Caco-2 (cell line): ENCODE measurements around the gene RFPL3. TPM values are rescaled to one million over a fixed set of nuclear protein-coding genes. Genes with fewer than 3 reads are reported as not detected.

Source experiments
- BruUV-seq: library from RNA; stranded (reverse); fragments of 400-500 nt; replicated peaks from 2 replicates; lab custom pipeline; 2021; lab: Mats Ljungman, UMichigan
- CTCF ChIA-PET: fragments of 300-600 bp; sonication (Branson Sonifier 250); formaldehyde crosslinking; loops from one replicate; lab custom pipeline; 2022; ENCODE audit warnings: antibody characterized with exemption; lab: Charles Lee
- POLR2A ChIA-PET: fragments of 300-600 bp; sonication (Branson Sonifier 250); formaldehyde crosslinking; loops from one replicate; lab custom pipeline; 2022; ENCODE audit warnings: antibody characterized with exemption; lab: Charles Lee
- DNase-seq, 2 experiments: peaks; one replicate each; pipeline versions ENCODE4 v3.0.0 to v3.0.0-alpha.2; 2020 to 2022
- H3K27me3 ChIP-seq: replicated peaks from 2 replicates; pipeline ENCODE4 v1.6.0; 2011; ENCODE audit warnings: low read length; ENCODE audit not compliant: control insufficient read depth, insufficient read depth
- H3K36me3 ChIP-seq: 2 replicates; pipeline ENCODE4 v1.5.1; 2011; ENCODE audit warnings: low read length; ENCODE audit not compliant: control insufficient read depth, insufficient read depth
- H3K4me1 ChIP-seq: fragments of 250-450 bp; sonication (Bioruptor Pico); 2 replicates; pipeline ENCODE4 v1.5.1; 2020; ENCODE audit warnings: mild to moderate bottlenecking
- H3K4me3 ChIP-seq: 2 replicates; pipeline ENCODE4 v1.5.1; 2011; ENCODE audit warnings: low read depth, mild to moderate bottlenecking, control low read depth, low read length
- H3K9me3 ChIP-seq: fragments of 250-450 bp; sonication (Bioruptor Pico); 2 replicates; pipeline ENCODE4 v1.5.1; 2020; ENCODE audit warnings: mild to moderate bottlenecking, moderate library complexity
- H3K27ac Mint-ChIP-seq: one replicate; pipeline ENCODE4 v1.8.0; 2022; ENCODE audit warnings: mixed read lengths; ENCODE audit not compliant: unreplicated experiment
- H3K27me3 Mint-ChIP-seq: one replicate; pipeline ENCODE4 v1.8.0; 2022; ENCODE audit warnings: mixed read lengths; ENCODE audit not compliant: insufficient read depth, unreplicated experiment
- H3K36me3 Mint-ChIP-seq: one replicate; pipeline ENCODE4 v1.8.0; 2022; ENCODE audit warnings: mild to moderate bottlenecking, mixed read lengths; ENCODE audit not compliant: insufficient read depth, unreplicated experiment
- H3K4me1 Mint-ChIP-seq: one replicate; pipeline ENCODE4 v1.8.0; 2022; ENCODE audit warnings: low read depth, mixed read lengths; ENCODE audit not compliant: unreplicated experiment
- H3K4me3 Mint-ChIP-seq: one replicate; pipeline ENCODE4 v1.8.0; 2022; ENCODE audit warnings: mild to moderate bottlenecking, moderate library complexity, mixed read lengths; ENCODE audit not compliant: unreplicated experiment
- H3K9me3 Mint-ChIP-seq: one replicate; pipeline ENCODE4 v1.8.0; 2022; ENCODE audit warnings: mixed read lengths; ENCODE audit not compliant: unreplicated experiment
- CTCF ChIP-seq, 2 experiments: fragments of 200-600 bp in 1 of 2; IDR thresholded peaks; 1 replicate in 1 of 2; 2 replicates in 1 of 2; pipeline versions ENCODE4 v1.5.1 to v1.8.0; 2011 to 2022; ENCODE audit warnings: antibody characterized with exemption in 1 of 2, control low read depth in 1 of 2, inconsistent platforms in 1 of 2, low read depth in 1 of 2, low read length in 1 of 2, mild to moderate bottlenecking in 1 of 2, moderate library complexity in 1 of 2; ENCODE audit not compliant: insufficient read depth in 1 of 2, severe bottlenecking in 1 of 2, unreplicated experiment in 1 of 2
- intact Hi-C: fragments of 100-400 bp; cut with micrococcal nuclease; formaldehyde crosslinking; loops from one replicate; pipeline ENCODE4 v1.10.0; 2022; ENCODE audit not compliant: unreplicated experiment
- total RNA-seq: library from RNA; stranded (reverse); gene quantifications from 2 replicates; pipeline ENCODE4 v1.2.3, GENCODE V29; 2022

Gene RFPL3
- total RNA-seq, 1 experiment from 2014 or later: not detected

GRCh38 chr22:32410459-32410858, 52.8 kb downstream of the RFPL3 start:
- H3K4me1 ChIP-seq: peaks cover 4% of the 10 kb centered on the region; the same call in 1 of the 2 replicates
- no peaks in the 10 kb centered on the region for H3K27me3 ChIP-seq
- no peak for TF ChIP-seq CTCF (IDR thresholded peaks at IDR 0.05; ENCODE audit: insufficient read depth in 1 of 2, low read depth in 1 of 2, low read length in 1 of 2, severe bottlenecking in 1 of 2, unreplicated experiment in 1 of 2)
- peaks cover 60% of the 10 kb centered on the region for H3K36me3 Mint-ChIP-seq
- H3K9me3 Mint-ChIP-seq: no peaks in the 10 kb centered on the region
- DNase-seq: no peak
- peaks cover 1% of the 10 kb centered on the region; the same call in 1 of the 2 replicates for H3K36me3 ChIP-seq
- ChIA-PET CTCF (no interaction called here), POLR2A (interaction anchor here (0.7 kb wide), 1 partner anchor 114 kb away, joined by 3 read pairs; no protein-coding TSS in a partner anchor)
- no TSS peak for BruUV-seq
- H3K27ac Mint-ChIP-seq: no peak overlapping the region
- H3K9me3 ChIP-seq: no peaks in the 10 kb centered on the region
- no peaks in the 10 kb centered on the region for H3K27me3 Mint-ChIP-seq
- intact Hi-C loops: no loop called here
- peak overlapping the region; percentile 73; the same call in 1 of the 2 replicates for H3K4me3 ChIP-seq
- peak overlapping the region; percentile 90 for H3K4me3 Mint-ChIP-seq
- peaks cover 6% of the 10 kb centered on the region for H3K4me1 Mint-ChIP-seq

Other genes starting within 250 kb of the RFPL3 start
- not detected in 2 replicates for gene C22orf42, start 198.6 kb upstream of the RFPL3 start, total RNA-seq
- gene RFPL2, start 152.8 kb upstream of the RFPL3 start, total RNA-seq: not detected in 2 replicates
- gene SLC5A4, start 102.5 kb upstream of the RFPL3 start, total RNA-seq: not detected in 2 replicates
- gene RTCB, start 54.4 kb downstream of the RFPL3 start, total RNA-seq: 105 and 112 TPM in 2 replicates
- gene BPIFC, start 106.6 kb downstream of the RFPL3 start, total RNA-seq: not detected in 2 replicates
- gene FBXO7, start 116.9 kb downstream of the RFPL3 start, total RNA-seq: 82.7 and 85.1 TPM in 2 replicates